Natural killer cell treated with Interleukin-12 subunit alpha and Interleukin-12 subunit beta and Interleukin-15 and Interleukin-18, amount 100 ng/mL, for 72 hours (primary cell): Measurements from ENCODE around the gene SGSM2. TPM values are rescaled to one million over a fixed set of nuclear protein-coding genes. Genes with fewer than 3 reads are reported as not detected.

Experiments used
- ATAC-seq, 2 donors: fragments of 150-1000 bp; cut with Tn5 transposase in 1 of 2; sonication (Bioruptor Pico), chemical (Tn5 transposase) in 1 of 2; 2 replicates each; pipeline ENCODE4 v1.10.0; 2021
- DNase-seq: peaks from one replicate; pipeline ENCODE4 v3.0.0; 2022; ENCODE audit warnings: low spot score
- H3K27ac Mint-ChIP-seq, 2 donors: 1 replicate in 1 of 2; 2 replicates in 1 of 2; pipeline ENCODE4 v1.8.0; 2022; ENCODE audit warnings: mixed read lengths in 2 of 2, mild to moderate bottlenecking in 1 of 2, moderate library complexity in 1 of 2
- H3K27me3 Mint-ChIP-seq, 2 donors: 1 replicate in 1 of 2; 2 replicates in 1 of 2; pipeline ENCODE4 v1.8.0; 2022; ENCODE audit warnings: mixed read lengths in 2 of 2
- H3K36me3 Mint-ChIP-seq: one replicate; pipeline ENCODE4 v1.8.0; 2022; ENCODE audit warnings: mixed read lengths
- H3K4me1 Mint-ChIP-seq, 2 donors: 1 replicate in 1 of 2; 2 replicates in 1 of 2; pipeline ENCODE4 v1.8.0; 2022; ENCODE audit warnings: low read depth in 2 of 2, mixed read lengths in 2 of 2, mild to moderate bottlenecking in 1 of 2
- H3K4me3 Mint-ChIP-seq: one replicate; pipeline ENCODE4 v1.8.0; 2022; ENCODE audit warnings: mixed read lengths
- H3K9me3 Mint-ChIP-seq: 2 replicates; pipeline ENCODE4 v1.8.0; 2022; ENCODE audit warnings: mixed read lengths
- total RNA-seq, 2 donors: library from RNA; stranded (reverse); gene quantifications; one replicate each; pipeline ENCODE4 v1.2.3, GENCODE V29; 2022

Gene SGSM2
- total RNA-seq, 2 donors from 2014 or later: 16.6 to 54.8 TPM

GRCh38 chr17:2412561-2413021 is 75.3 kb downstream of the SGSM2 start:
- Mint-ChIP-seq H3K27me3 (no peaks in the 10 kb centered on the region), H3K4me3 (no peak overlapping the region), H3K4me1 (no peaks in the 10 kb centered on the region), H3K27ac (no peak overlapping the region), H3K36me3 (no peaks in the 10 kb centered on the region), H3K9me3 (no peaks in the 10 kb centered on the region)
- ATAC-seq: no peak
- no peak for DNase-seq

GRCh38 chr17:2414446-2415064 is 77.3 kb downstream of the SGSM2 start:
- DNase-seq: no peak
- Mint-ChIP-seq H3K27ac (no peak overlapping the region), H3K4me1 (no peaks in the 10 kb centered on the region), H3K9me3 (no peaks in the 10 kb centered on the region), H3K27me3 (no peaks in the 10 kb centered on the region), H3K4me3 (no peak overlapping the region), H3K36me3 (no peaks in the 10 kb centered on the region)
- ATAC-seq: no peak

- Mint-ChIP-seq H3K36me3 (no peaks in the 10 kb centered on the region), H3K27me3 (no peaks in the 10 kb centered on the region)
These were observed 77.8 kb downstream of the SGSM2 start for GRCh38 chr17:2415081-2415480.

GRCh38 chr17:2416010-2416734 is 78.9 kb downstream of the SGSM2 start:
- peak; percentile 70 to 84 for ATAC-seq
- peak; percentile 89 for DNase-seq
- Mint-ChIP-seq H3K27me3 (no peaks in the 10 kb centered on the region), H3K4me3 (no peak overlapping the region), H3K4me1 (no peaks in the 10 kb centered on the region), H3K9me3 (no peaks in the 10 kb centered on the region), H3K27ac (no peak overlapping the region), H3K36me3 (no peaks in the 10 kb centered on the region)

More at GRCh38 chr17:2415081-2415480, 77.8 kb downstream of the SGSM2 start:
- Mint-ChIP-seq H3K4me1 (no peaks in the 10 kb centered on the region), H3K9me3 (no peaks in the 10 kb centered on the region), H3K4me3 (no peak overlapping the region), H3K27ac (no peak overlapping the region)
- ATAC-seq (no peak), DNase-seq (no peak)

GRCh38 chr17:2418572-2418971 is 81.3 kb downstream of the SGSM2 start:
- H3K4me1 Mint-ChIP-seq: no peaks in the 10 kb centered on the region
- H3K36me3 Mint-ChIP-seq: no peaks in the 10 kb centered on the region
- DNase-seq (no peak), ATAC-seq (no peak)
- no peak overlapping the region for H3K4me3 Mint-ChIP-seq
- no peaks in the 10 kb centered on the region for H3K9me3 Mint-ChIP-seq
- no peak overlapping the region for H3K27ac Mint-ChIP-seq
- no peaks in the 10 kb centered on the region for H3K27me3 Mint-ChIP-seq

- no peak overlapping the region for H3K4me3 Mint-ChIP-seq
- H3K36me3 Mint-ChIP-seq: no peaks in the 10 kb centered on the region
- no peaks in the 10 kb centered on the region for H3K4me1 Mint-ChIP-seq
- no peaks in the 10 kb centered on the region for H3K9me3 Mint-ChIP-seq
- no peaks in the 10 kb centered on the region for H3K27me3 Mint-ChIP-seq
- no peak for DNase-seq
- ATAC-seq: no peak
- no peak overlapping the region for H3K27ac Mint-ChIP-seq
These were observed 82.2 kb downstream of the SGSM2 start for GRCh38 chr17:2419486-2419885.

- Mint-ChIP-seq H3K9me3 (no peaks in the 10 kb centered on the region), H3K4me3 (no peak overlapping the region), H3K27ac (no peak overlapping the region), H3K36me3 (peaks cover 2% of the 10 kb centered on the region), H3K27me3 (no peaks in the 10 kb centered on the region), H3K4me1 (no peaks in the 10 kb centered on the region)
- ATAC-seq (no peak), DNase-seq (no peak)
These were observed 82.9 kb downstream of the SGSM2 start for GRCh38 chr17:2420176-2420575.

- Mint-ChIP-seq H3K4me3 (no peak overlapping the region), H3K9me3 (no peaks in the 10 kb centered on the region), H3K27me3 (no peaks in the 10 kb centered on the region), H3K36me3 (peaks cover 10% of the 10 kb centered on the region), H3K4me1 (no peaks in the 10 kb centered on the region), H3K27ac (no peak overlapping the region)
- DNase-seq (no peak), ATAC-seq (no peak)
These were observed 84.2 kb downstream of the SGSM2 start for GRCh38 chr17:2421315-2422147.

- DNase-seq: no peak
- Mint-ChIP-seq H3K4me1 (peaks cover 0 to 3% of the 10 kb centered on the region in 2 donors), H3K9me3 (no peaks in the 10 kb centered on the region), H3K36me3 (peaks cover 10% of the 10 kb centered on the region), H3K27me3 (no peaks in the 10 kb centered on the region), H3K27ac (no peak overlapping the region), H3K4me3 (no peak overlapping the region)
- ATAC-seq: no peak
These were observed 86.0 kb downstream of the SGSM2 start for GRCh38 chr17:2423271-2423670.

GRCh38 chr17:2427215-2427614 is 89.9 kb downstream of the SGSM2 start:
- Mint-ChIP-seq H3K4me1 (peaks cover 0 to 3% of the 10 kb centered on the region in 2 donors), H3K27ac (no peak overlapping the region), H3K9me3 (no peaks in the 10 kb centered on the region), H3K4me3 (no peak overlapping the region), H3K36me3 (peaks cover 10% of the 10 kb centered on the region), H3K27me3 (no peaks in the 10 kb centered on the region)
- ATAC-seq (no peak), DNase-seq (no peak)

- DNase-seq: no peak
- ATAC-seq: no peak
- Mint-ChIP-seq H3K27me3 (no peaks in the 10 kb centered on the region), H3K4me3 (no peak overlapping the region), H3K4me1 (peaks cover 0 to 4% of the 10 kb centered on the region in 2 donors), H3K27ac (no peak overlapping the region), H3K9me3 (no peaks in the 10 kb centered on the region), H3K36me3 (peaks cover 10% of the 10 kb centered on the region)
These were observed 90.6 kb downstream of the SGSM2 start for GRCh38 chr17:2427910-2428309.
